Endodermal cell (in vitro differentiated cells): ENCODE measurements around the gene CD52. TPM values are rescaled to one million over a fixed set of nuclear protein-coding genes. Genes with fewer than 3 reads are reported as not detected.

Source experiments
- DNase-seq: peaks from one replicate; pipeline ENCODE4 v3.0.0-alpha.2; 2017
- H3K27ac ChIP-seq: 2 replicates; pipeline ENCODE4 v1.5.1; 2013; ENCODE audit warnings: mild to moderate bottlenecking, low read depth, low read length, moderate library complexity
- H3K27me3 ChIP-seq: 2 replicates; pipeline ENCODE4 v1.6.1; 2013; ENCODE audit warnings: mild to moderate bottlenecking, low read length, moderate library complexity; ENCODE audit not compliant: insufficient read depth, control insufficient read depth, poor library complexity, severe bottlenecking
- H3K36me3 ChIP-seq: 2 replicates; pipeline ENCODE4 v1.7.0; 2013; ENCODE audit warnings: mild to moderate bottlenecking, low read length, moderate library complexity; ENCODE audit not compliant: control insufficient read depth, insufficient read depth
- H3K4me1 ChIP-seq: one replicate; pipeline ENCODE4 v1.7.0; 2013; ENCODE audit warnings: low read length; ENCODE audit not compliant: control insufficient read depth, insufficient read depth
- H3K4me3 ChIP-seq: 2 replicates; pipeline ENCODE4 v1.5.1; 2013; ENCODE audit warnings: mild to moderate bottlenecking, low read length, moderate library complexity
- H3K9ac ChIP-seq: 2 replicates; pipeline ENCODE4 v1.6.1; 2013; ENCODE audit warnings: mild to moderate bottlenecking, low read length, moderate library complexity; ENCODE audit not compliant: poor library complexity, severe bottlenecking; ENCODE audit errors: extremely low read depth
- H3K9me3 ChIP-seq: 2 replicates; pipeline ENCODE4 v1.6.1; 2013; ENCODE audit warnings: mild to moderate bottlenecking, low read length, moderate library complexity; ENCODE audit not compliant: control insufficient read depth
- H3K27ac Mint-ChIP-seq: 2 replicates; pipeline ENCODE4 v1.8.0; 2020; ENCODE audit warnings: mixed read lengths
- H3K27me3 Mint-ChIP-seq: 2 replicates; pipeline ENCODE4 v1.8.0; 2021; ENCODE audit warnings: mild to moderate bottlenecking, mixed read lengths; ENCODE audit not compliant: insufficient read depth
- H3K36me3 Mint-ChIP-seq: 2 replicates; pipeline ENCODE4 v1.8.0; 2020; ENCODE audit warnings: low read depth, mixed read lengths
- H3K4me1 Mint-ChIP-seq: 2 replicates; pipeline ENCODE4 v1.8.0; 2020; ENCODE audit warnings: mixed read lengths
- H3K4me3 Mint-ChIP-seq: 2 replicates; pipeline ENCODE4 v1.8.0; 2020; ENCODE audit warnings: mild to moderate bottlenecking, moderate library complexity, mixed read lengths
- H3K9me3 Mint-ChIP-seq: 2 replicates; pipeline ENCODE4 v1.8.0; 2020; ENCODE audit warnings: mild to moderate bottlenecking, mixed read lengths
- WGBS, 2 experiments: methylation state at CpG; one replicate each; pipeline versions ENCODE4 v1.1.5 to v1.1.7; 2013; ENCODE audit warnings: missing lambda C conversion rate in 2 of 2, mixed read lengths in 1 of 2; ENCODE audit not compliant: insufficient coverage in 1 of 2, insufficient read length in 1 of 2; 5-methylcytosine and 5-hydroxymethylcytosine counted together
- total RNA-seq, 2 donors: library from RNA; stranded (reverse); fragmentation: NEBNext Ultra II Directional in 1 of 2; extraction: Animal tissue kit (Norgen Biotek cat#: 25700) in 1 of 2; gene quantifications; 2 replicates in 1 of 2; 3 replicates in 1 of 2; pipeline ENCODE4 v1.2.1, GENCODE V29; 2021
- TF ChIP-seq, protein P1 (sequence below): fragments of 200-600 bp; sonication (generic); conservative IDR thresholded peaks from 2 replicates; pipeline ENCODE4 v1.5.0; 2021; ENCODE audit warnings: antibody characterized with exemption, mild to moderate bottlenecking

Gene CD52
- total RNA-seq, 2 donors from 2014 or later, result 3.7 to 4.4 TPM

DNA sequence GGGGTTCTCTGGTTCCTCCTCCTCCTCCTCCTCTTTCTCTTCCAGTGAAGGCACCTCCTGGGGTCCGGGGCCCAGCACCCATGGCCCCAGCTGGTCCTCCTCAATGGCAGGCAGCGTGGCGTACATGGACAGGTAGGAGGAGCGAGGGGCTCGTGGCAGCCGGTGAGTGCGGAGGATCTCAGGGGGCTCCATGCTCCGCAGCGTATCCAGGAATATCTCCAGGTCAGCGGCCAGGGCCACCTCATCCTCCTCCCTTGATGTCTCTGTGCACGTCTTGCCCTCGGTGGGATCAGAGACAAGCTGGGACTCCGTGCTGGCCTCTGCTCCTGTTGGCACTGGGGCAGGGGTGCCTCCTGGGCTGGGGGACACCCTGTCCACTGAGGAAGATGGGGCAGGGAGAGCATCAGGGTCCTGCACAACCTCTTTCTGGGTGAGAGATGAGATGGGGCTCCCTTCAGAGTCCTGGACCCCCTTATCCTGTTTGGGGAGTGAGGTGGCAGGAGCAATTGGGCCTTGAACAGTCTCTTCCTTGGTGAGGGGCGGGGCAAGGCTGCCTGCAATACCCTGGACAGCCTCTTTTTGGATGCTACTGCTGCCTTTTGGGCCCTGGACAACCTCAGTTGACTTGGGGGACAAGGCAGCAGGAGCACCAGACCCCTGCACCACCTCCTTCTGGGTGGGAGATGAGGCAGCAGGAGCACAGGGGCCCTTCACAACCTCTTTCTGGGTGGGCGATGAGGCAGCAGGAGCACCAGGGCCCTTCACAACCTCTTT lies 26.6 kb downstream of the CD52 start:
- H3K27ac Mint-ChIP-seq, result no peak overlapping the region
- peaks cover 2% of the 10 kb centered on the region for H3K27me3 Mint-ChIP-seq
- H3K27ac ChIP-seq, result no peak overlapping the region
- 94% methylated on average over 3 to 15 of the region's 15 CpGs for WGBS, 2 experiments
- no peaks in the 10 kb centered on the region for H3K36me3 Mint-ChIP-seq
- no peaks in the 10 kb centered on the region for H3K9me3 Mint-ChIP-seq
- no peaks in the 10 kb centered on the region for H3K4me1 ChIP-seq
- no peaks in the 10 kb centered on the region for H3K9me3 ChIP-seq
- H3K4me3 Mint-ChIP-seq, result no peak overlapping the region
- H3K4me1 Mint-ChIP-seq, result no peaks in the 10 kb centered on the region
- no peaks in the 10 kb centered on the region for H3K27me3 ChIP-seq
- TF ChIP-seq, protein P1, sequence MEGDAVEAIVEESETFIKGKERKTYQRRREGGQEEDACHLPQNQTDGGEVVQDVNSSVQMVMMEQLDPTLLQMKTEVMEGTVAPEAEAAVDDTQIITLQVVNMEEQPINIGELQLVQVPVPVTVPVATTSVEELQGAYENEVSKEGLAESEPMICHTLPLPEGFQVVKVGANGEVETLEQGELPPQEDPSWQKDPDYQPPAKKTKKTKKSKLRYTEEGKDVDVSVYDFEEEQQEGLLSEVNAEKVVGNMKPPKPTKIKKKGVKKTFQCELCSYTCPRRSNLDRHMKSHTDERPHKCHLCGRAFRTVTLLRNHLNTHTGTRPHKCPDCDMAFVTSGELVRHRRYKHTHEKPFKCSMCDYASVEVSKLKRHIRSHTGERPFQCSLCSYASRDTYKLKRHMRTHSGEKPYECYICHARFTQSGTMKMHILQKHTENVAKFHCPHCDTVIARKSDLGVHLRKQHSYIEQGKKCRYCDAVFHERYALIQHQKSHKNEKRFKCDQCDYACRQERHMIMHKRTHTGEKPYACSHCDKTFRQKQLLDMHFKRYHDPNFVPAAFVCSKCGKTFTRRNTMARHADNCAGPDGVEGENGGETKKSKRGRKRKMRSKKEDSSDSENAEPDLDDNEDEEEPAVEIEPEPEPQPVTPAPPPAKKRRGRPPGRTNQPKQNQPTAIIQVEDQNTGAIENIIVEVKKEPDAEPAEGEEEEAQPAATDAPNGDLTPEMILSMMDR, result no peak
- H3K36me3 ChIP-seq, result no peaks in the 10 kb centered on the region
- DNase-seq, result no peak
- no peak overlapping the region for H3K9ac ChIP-seq
- H3K4me3 ChIP-seq, result no peak overlapping the region

DNA sequence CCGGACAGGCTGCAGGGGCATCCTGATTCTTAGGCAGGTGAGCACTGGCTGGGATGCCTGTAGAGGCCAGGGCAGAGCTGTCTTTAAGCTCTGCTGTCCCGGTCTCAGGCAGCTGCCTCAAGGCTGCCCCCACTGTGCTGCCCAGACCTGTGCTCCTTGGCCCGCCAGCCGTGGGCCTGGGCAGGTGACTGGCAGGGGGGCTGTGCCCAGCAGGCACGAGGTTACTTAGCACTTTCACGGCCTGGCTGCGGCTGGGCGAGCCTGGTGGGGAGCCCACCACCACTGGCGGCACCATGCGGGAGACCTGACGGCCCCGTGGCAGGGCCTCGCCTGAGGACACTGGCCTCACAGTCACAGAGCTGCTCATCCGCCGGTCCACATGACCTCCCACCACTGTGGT lies 28.0 kb downstream of the CD52 start:
- TF ChIP-seq, protein P1, result no peak
- H3K9me3 Mint-ChIP-seq, result no peaks in the 10 kb centered on the region
- Histone ChIP-seq H3K9ac (no peak overlapping the region), H3K4me1 (peaks cover 4% of the 10 kb centered on the region), H3K27me3 (no peaks in the 10 kb centered on the region), H3K9me3 (no peaks in the 10 kb centered on the region), H3K4me3 (no peak overlapping the region), H3K27ac (no peak overlapping the region), H3K36me3 (no peaks in the 10 kb centered on the region)
- WGBS, 2 experiments, result 91 to 92% methylated on average over 8 to 15 of the region's 15 CpGs
- peaks cover 9% of the 10 kb centered on the region for H3K4me1 Mint-ChIP-seq
- no peak for DNase-seq
- H3K4me3 Mint-ChIP-seq, result no peak overlapping the region
- no peaks in the 10 kb centered on the region for H3K36me3 Mint-ChIP-seq
- H3K27ac Mint-ChIP-seq, result no peak overlapping the region
- H3K27me3 Mint-ChIP-seq, result peaks cover 2% of the 10 kb centered on the region

DNA sequence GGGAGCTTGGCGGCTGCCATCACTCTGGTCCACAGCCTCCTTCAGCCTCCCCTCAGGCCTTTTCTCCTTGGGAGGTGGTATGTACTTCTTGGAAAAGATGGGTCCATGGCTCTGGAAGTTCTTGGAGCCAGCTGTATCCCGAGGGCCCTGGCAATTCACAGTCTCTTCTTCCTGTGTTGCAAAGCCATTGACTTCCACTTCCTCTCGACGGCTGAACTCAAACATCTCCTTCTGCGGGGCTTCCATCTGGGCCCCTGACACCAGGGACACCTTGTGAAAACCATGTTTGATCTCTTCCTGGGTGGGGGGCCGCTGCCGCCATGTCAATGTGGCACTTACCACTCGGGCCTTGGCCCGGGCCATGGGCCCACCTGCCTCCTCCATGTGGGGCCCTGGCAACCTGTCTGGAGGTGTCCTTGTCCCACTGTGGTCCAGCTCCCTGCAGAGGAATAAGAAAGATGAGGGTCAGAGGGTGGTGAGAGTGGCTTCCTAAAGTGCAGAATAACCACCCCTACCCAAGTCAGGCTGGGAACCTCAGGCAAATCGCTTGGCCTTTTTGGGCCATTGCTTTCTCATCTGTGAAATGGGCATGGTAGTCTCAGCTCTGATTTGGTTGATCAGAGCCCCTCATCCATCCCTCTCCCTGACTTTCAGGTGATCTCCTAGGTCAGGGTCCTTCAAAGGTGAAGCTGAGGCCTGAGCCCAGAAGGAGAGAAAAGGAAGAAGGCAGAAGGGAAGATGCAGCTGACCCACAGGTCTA lies 28.7 kb downstream of the CD52 start:
- Histone ChIP-seq H3K9me3 (no peaks in the 10 kb centered on the region), H3K4me3 (no peak overlapping the region), H3K27me3 (no peaks in the 10 kb centered on the region), H3K27ac (no peak overlapping the region), H3K4me1 (peaks cover 10% of the 10 kb centered on the region), H3K9ac (no peak overlapping the region), H3K36me3 (no peaks in the 10 kb centered on the region)
- peaks cover 17% of the 10 kb centered on the region for H3K4me1 Mint-ChIP-seq
- H3K27ac Mint-ChIP-seq, result no peak overlapping the region
- H3K4me3 Mint-ChIP-seq, result no peak overlapping the region
- no peak for DNase-seq
- peaks cover 2% of the 10 kb centered on the region for H3K27me3 Mint-ChIP-seq
- no peaks in the 10 kb centered on the region for H3K9me3 Mint-ChIP-seq
- no peaks in the 10 kb centered on the region for H3K36me3 Mint-ChIP-seq
- TF ChIP-seq, protein P1, result no peak
- 90 to 95% methylated on average over 7 to 10 of the region's 10 CpGs for whole genome bisulfite sequencing, 2 experiments
